Measurements from ENCODE around the gene CPPED1.
"Not testable (repeated sequence)": the region's sequence is repeated elsewhere in the genome, so short reads cannot be mapped to it uniquely, and the experiment has no call there.

DNA sequence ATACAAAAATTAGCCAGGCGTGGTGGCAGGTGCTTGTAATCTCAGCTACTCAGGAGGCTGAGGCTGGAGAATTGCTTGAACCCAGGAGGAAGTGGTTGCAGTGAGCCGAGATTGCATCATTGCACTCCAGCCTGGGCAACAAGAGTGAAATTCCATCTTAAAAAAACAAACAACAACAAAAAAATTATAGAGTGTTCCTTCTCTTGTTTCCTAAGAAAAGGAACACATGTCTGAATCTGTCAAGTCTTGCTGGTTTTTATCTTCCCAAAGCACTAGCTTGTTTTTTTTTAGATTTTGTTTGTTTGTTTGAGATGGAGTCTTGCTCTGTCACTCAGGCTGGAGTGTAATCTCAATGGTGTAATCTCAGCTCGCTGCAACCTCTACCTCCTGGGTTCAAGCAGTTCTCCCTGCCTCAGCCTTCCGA is 13.1 kb upstream of the CPPED1 start:
- TF ChIP-seq, protein P1, sequence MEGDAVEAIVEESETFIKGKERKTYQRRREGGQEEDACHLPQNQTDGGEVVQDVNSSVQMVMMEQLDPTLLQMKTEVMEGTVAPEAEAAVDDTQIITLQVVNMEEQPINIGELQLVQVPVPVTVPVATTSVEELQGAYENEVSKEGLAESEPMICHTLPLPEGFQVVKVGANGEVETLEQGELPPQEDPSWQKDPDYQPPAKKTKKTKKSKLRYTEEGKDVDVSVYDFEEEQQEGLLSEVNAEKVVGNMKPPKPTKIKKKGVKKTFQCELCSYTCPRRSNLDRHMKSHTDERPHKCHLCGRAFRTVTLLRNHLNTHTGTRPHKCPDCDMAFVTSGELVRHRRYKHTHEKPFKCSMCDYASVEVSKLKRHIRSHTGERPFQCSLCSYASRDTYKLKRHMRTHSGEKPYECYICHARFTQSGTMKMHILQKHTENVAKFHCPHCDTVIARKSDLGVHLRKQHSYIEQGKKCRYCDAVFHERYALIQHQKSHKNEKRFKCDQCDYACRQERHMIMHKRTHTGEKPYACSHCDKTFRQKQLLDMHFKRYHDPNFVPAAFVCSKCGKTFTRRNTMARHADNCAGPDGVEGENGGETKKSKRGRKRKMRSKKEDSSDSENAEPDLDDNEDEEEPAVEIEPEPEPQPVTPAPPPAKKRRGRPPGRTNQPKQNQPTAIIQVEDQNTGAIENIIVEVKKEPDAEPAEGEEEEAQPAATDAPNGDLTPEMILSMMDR (IDR thresholded peaks at IDR 0.05), result not testable (repeated sequence)
- TF ChIP-seq POLR2A, POLR2AphosphoS5 (IDR thresholded peaks at IDR 0.05): not testable (repeated sequence)

Measured in prostate gland (tissue), 2 donors.